Heart right ventricle (tissue), 16 donors: ENCODE measurements around the gene ATAT1. TPM values are rescaled to one million over a fixed set of nuclear protein-coding genes. Genes with fewer than 3 reads are reported as not detected.
"Not testable (repeated sequence)": the region's sequence is repeated elsewhere in the genome, so short reads cannot be mapped to it uniquely, and the experiment has no call there.

Experiments
- ATAC-seq, 8 donors: fragments of 200-7000 bp; cut with Tn5 transposase; one replicate each; pipeline ENCODE4 v1.9.1; 2020; ENCODE audit warnings: mild to moderate bottlenecking in 8 of 8, moderate library complexity in 8 of 8, moderate number of reproducible peaks in 1 of 8
- DNase-seq, 2 donors: peaks; one replicate each; pipeline ENCODE4 v3.0.0-alpha.2; 2020
- H3K27ac ChIP-seq, 10 donors: fragments of 200-600 bp; sonication (generic) in 2 of 10; one replicate each; pipeline versions ENCODE4 v1.5.0 to v1.8.0; 2020 to 2022; ENCODE audit warnings: mild to moderate bottlenecking in 3 of 10
- H3K27me3 ChIP-seq, 7 donors: fragments of 200-600 bp; one replicate each; pipeline ENCODE4 v1.8.0; 2021 to 2022; ENCODE audit warnings: mild to moderate bottlenecking in 2 of 7
- H3K36me3 ChIP-seq, 9 donors: fragments of 200-600 bp; sonication (generic) in 1 of 9; one replicate each; pipeline versions ENCODE4 v1.5.0 to v1.8.0; 2020 to 2022; ENCODE audit warnings: mild to moderate bottlenecking in 2 of 9
- H3K4me1 ChIP-seq, 9 donors: fragments of 200-600 bp; sonication (generic) in 1 of 9; one replicate each; pipeline versions ENCODE4 v1.5.0 to v1.8.0; 2020 to 2022; ENCODE audit warnings: mild to moderate bottlenecking in 4 of 9
- H3K4me3 ChIP-seq, 10 donors: fragments of 200-600 bp; sonication (generic) in 2 of 10; one replicate each; pipeline versions ENCODE4 v1.5.0 to v1.8.0; 2020 to 2022; ENCODE audit warnings: mild to moderate bottlenecking in 7 of 10, moderate library complexity in 2 of 10
- H3K9me3 ChIP-seq, 11 donors: fragments of 200-600 bp in 10 of 11; sonication (generic) in 2 of 11; one replicate each; pipeline versions ENCODE4 v1.5.0 to v1.8.0; 2013 to 2022; ENCODE audit warnings: mild to moderate bottlenecking in 2 of 11, control low read depth in 1 of 11, moderate library complexity in 1 of 11
- CTCF ChIP-seq, 9 donors: fragments of 200-600 bp; sonication (generic) in 2 of 9; IDR thresholded peaks; one replicate each; pipeline versions ENCODE4 v1.5.0 to v1.8.0; 2021 to 2022; ENCODE audit warnings: antibody characterized with exemption in 9 of 9, mild to moderate bottlenecking in 5 of 9, moderate library complexity in 1 of 9
- WGBS, 2 donors: extraction: QIAGEN DNeasy Blood & Tissue Kit; methylation state at CpG; one replicate each; pipeline ENCODE4 v1.1.7; 2013; ENCODE audit warnings: inconsistent platforms in 1 of 2; 5-methylcytosine and 5-hydroxymethylcytosine counted together
- intact Hi-C, 10 donors: fragments of 100-400 bp; cut with DNase I; formaldehyde crosslinking; loops; one replicate each; pipeline versions ENCODE4 v1.11.1 to v1.14.2; 2022
- polyA plus RNA-seq, 2 donors: library from polyadenylated mRNA; stranded (reverse); fragments of 200-250 nt; gene quantifications; one replicate each; pipeline ENCODE4 v1.2.3, GENCODE V29; 2013
- total RNA-seq, 10 donors: library from RNA; stranded (reverse); fragmentation: NEBNext Ultra II Directional in 3 of 10; extraction: Animal tissue kit (Norgen Biotek cat#: 25700) in 3 of 10; gene quantifications; one replicate each; pipeline versions ENCODE4 v1.2.1 to v1.2.4, GENCODE V29; 2021 to 2023
- donor health status: Arrhythmogenic right ventricular cardiomyopathy.
- donor health status: ischemic (EF 13 %, LVEDD 7.1; RV severe dilation, severe dysfunction).
- donor health status: healthy with polysubstance abuse.
- donor health status: DM: no; HTN: yes; CAD: no.
- donor health status: DM: no; HTN: no; CAD: no.
- donor health status: ischemic (EF 25% LVEDD 6.9; RV normal size, moderate dysfunction).
- donor health status: ischemic (EF 25% LVEDD 5.7; RV mildly dilated, moderate dysfunction).
- donor health status: healthy.
- donor health status: DM: yes; HTN: yes; CAD: no.
- donor health status: Ischemic cardiomyopathy.
- donor health status: ischemic (EF 35%, LVEDD 5.7; RV mildly dilated, moderate dysfunction).
- donor health status: nonischemic (EF 11% LVEDD 7.7; RV severe dilation, severe dysfunction).
- donor health status: DM: yes; HTN: yes; CAD: no.
- donor health status: PGD.
- donor health status: ischemic (EF 29% LVEDD 5.4; RV normal size, mild dysfunction).
- donor health status: nonischemic (EF 23%, LVEDD 6.1; RV moderate dilation, normal function).

ATAT1 gene
- total and polyA plus RNA-seq, 12 donors: 1.8 to 4.6 (median 2.9) TPM

DNA sequence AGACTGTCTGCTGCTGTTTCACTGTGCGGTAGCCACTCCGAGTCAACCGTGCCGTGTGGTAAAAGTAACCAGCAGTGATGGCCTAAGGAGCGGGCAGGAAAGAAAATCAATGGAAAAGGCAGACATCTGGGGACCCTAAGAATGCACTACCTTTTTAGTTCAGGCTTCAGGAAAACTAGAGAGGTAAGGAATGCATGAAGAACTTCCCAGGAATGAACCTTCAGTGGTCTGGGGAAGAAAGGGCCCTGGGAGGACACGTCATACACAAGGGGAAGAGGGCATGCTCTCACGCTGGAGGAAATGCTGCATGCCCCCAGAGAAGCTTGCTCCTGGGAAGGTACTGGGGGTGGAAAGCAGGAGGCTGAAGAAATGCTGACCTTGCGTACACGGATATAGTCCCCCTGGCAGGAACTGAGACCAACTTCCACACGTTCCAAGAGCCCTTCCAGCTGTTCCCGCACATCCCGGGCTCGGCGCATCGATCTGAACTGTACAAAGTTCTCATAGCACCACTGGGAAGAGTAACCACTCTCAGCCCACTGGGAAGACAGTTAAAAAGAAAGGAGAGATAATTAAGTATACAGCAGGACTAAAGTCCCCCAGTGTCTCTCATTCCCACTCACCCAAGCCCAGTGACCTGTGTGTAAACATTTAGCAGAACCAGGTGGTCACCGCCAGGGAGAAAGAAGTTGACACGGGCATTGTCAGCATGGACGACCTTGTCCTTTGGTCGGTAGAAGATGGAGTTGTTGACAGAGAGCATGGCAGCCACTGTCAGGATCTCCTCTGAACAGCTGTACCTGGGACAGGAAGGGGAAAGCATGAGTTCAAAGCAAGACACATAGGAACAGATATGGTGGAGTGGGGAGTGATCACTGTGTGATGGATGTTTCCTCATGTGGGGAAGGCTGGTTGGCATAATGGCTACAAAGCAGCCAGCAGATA is 28.4 kb downstream of the ATAT1 start:
- 89 to 93% methylated on average over 19 of the region's 19 CpGs for WGBS, 2 donors
- no peak for TF ChIP-seq CTCF (IDR thresholded peaks at IDR 0.05)
- no peak for DNase-seq

DNA sequence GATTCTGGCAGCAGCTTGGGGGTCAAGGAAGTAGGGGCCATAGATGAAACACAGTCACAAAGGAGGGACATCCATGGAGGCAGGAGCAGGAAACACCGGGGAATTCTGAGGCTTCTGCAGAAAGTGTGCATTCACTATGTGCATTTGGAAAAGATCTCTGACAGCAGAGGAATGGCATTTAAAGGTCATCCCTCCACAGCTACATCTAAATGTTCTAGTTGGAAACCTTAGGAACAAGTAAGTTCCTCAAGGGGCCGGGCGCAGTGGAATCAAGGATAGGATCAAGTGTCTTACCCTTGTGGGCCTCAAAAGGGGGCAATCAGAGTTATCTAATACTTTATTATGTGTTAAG is 29.0 kb downstream of the ATAT1 start:
- H3K27ac ChIP-seq: no peak overlapping the region
- no peaks in the 10 kb centered on the region for H3K4me1 ChIP-seq
- H3K9me3 ChIP-seq: no peaks in the 10 kb centered on the region
- ATAC-seq (no peak), DNase-seq (no peak)
- no peak for TF ChIP-seq CTCF (IDR thresholded peaks at IDR 0.05)
- H3K27me3 ChIP-seq: no peaks in the 10 kb centered on the region
- intact Hi-C loops: no loop called here
- WGBS, 2 donors: 97 to 98% methylated on average over 3 of the region's 3 CpGs
- H3K36me3 ChIP-seq: peaks cover 11 to 100% (median 94%) of the 10 kb centered on the region in 9 donors
- H3K4me3 ChIP-seq: no peak overlapping the region

More for the DNA sequence above, 28.4 kb downstream of the ATAT1 start:
- no peak for ATAC-seq
- no peaks in the 10 kb centered on the region for H3K9me3 ChIP-seq
- intact Hi-C loops: no loop called here
- H3K4me1 ChIP-seq: no peaks in the 10 kb centered on the region
- no peaks in the 10 kb centered on the region for H3K27me3 ChIP-seq
- no peak overlapping the region for H3K4me3 ChIP-seq
- no peak overlapping the region for H3K27ac ChIP-seq
- H3K36me3 ChIP-seq: peaks cover 11 to 100% (median 90%) of the 10 kb centered on the region in 9 donors

DNA sequence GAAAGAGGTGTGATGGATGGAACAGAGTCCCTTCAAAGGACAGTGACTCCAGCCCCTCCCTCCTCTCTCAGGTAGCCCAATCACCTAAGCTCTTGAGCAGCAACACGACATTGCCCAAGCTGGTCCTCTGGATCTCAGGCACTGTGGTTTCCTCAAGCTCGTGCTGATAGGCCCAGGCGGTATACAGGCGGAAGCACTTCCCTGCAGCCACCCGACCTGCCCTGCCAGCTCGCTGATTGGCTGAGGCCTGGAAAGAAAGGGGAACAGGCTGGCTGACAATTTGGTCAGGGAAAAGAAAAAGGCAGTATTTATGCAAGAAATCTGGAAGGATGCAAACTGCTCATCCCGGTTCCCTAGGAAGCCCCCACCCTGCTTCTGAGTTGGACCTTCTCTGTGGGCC is 29.8 kb downstream of the ATAT1 start:
- no peak for TF ChIP-seq CTCF (IDR thresholded peaks at IDR 0.05)
- Histone ChIP-seq H3K4me3 (no peak overlapping the region), H3K36me3 (peaks cover 11 to 100% (median 88%) of the 10 kb centered on the region in 9 donors), H3K27me3 (no peaks in the 10 kb centered on the region), H3K27ac (no peak overlapping the region), H3K9me3 (no peaks in the 10 kb centered on the region), H3K4me1 (no peaks in the 10 kb centered on the region)
- no peak for DNase-seq
- no peak for ATAC-seq
- 79% methylated on average over 7 of the region's 7 CpGs for WGBS, 2 donors
- intact Hi-C loops: no loop called here

DNA sequence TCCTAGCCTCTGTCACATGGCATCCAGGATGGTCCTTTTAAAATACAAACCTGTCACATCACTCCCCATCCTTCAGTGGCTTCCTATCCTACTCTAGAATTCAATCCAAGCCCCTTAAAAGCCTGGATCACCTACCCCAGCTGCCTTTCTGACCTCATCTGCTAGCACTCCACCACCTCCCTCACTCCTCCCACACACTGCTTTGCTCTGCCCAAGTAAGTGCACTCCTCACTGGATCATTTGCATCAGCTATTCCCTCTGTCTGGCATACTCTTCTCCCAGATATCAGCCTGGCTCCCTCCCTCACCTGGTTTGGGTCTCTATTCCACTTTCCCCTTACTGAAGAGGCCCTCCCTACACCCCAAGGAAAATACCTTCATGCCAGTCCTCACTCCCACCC is 30.8 kb downstream of the ATAT1 start:
- no peak for TF ChIP-seq CTCF (IDR thresholded peaks at IDR 0.05)
- DNase-seq (no peak), ATAC-seq (no peak)
- Histone ChIP-seq H3K4me3 (no peak overlapping the region), H3K27ac (no peak overlapping the region), H3K27me3 (no peaks in the 10 kb centered on the region), H3K9me3 (no peaks in the 10 kb centered on the region), H3K4me1 (no peaks in the 10 kb centered on the region), H3K36me3 (peaks cover 9 to 100% (median 88%) of the 10 kb centered on the region in 9 donors)
- intact Hi-C loops: no loop called here

GRCh38 chr6:30657922-30658321 is 31.2 kb downstream of the ATAT1 start:
- 91 to 95% methylated on average over 5 of the region's 5 CpGs for WGBS, 2 donors
- peaks cover 9 to 100% (median 88%) of the 10 kb centered on the region in 9 donors for H3K36me3 ChIP-seq
- ATAC-seq, intact Hi-C loops, H3K4me1 ChIP-seq, DNase-seq, H3K27ac ChIP-seq, H3K4me3 ChIP-seq, H3K9me3 ChIP-seq, H3K27me3 ChIP-seq: not testable (repeated sequence)
